Fibroblast of the aortic adventitia (primary cell): Measurements from ENCODE around the gene ABO. TPM values are rescaled to one million over a fixed set of nuclear protein-coding genes. Genes with fewer than 3 reads are reported as not detected.

Experiments
- DNase-seq: peaks from one replicate; pipeline ENCODE4 v3.0.0-alpha.2; 2010; ENCODE audit warnings: low read depth
- H3K4me3 ChIP-seq: 2 replicates; pipeline ENCODE4 v1.5.1; 2011; ENCODE audit warnings: low read depth, mild to moderate bottlenecking, control low read depth, low read length, moderate library complexity
- CTCF ChIP-seq: IDR thresholded peaks from 2 replicates; pipeline ENCODE4 v1.5.1; 2011; ENCODE audit warnings: mild to moderate bottlenecking, low read length, control low read depth, inconsistent platforms; ENCODE audit not compliant: insufficient read depth
- total RNA-seq: library from RNA; depleted of rRNA; stranded (reverse); fragments of >200 nt; gene quantifications from 2 replicates; pipeline ENCODE4 v1.2.3, GENCODE V29; 2012; ENCODE audit warnings: low replicate concordance

ABO gene
- total RNA-seq, 1 donor, result not detected

GRCh38 chr9:133248726-133249295 is 26.2 kb downstream of the ABO start:
- no peak for DNase-seq
- TF ChIP-seq CTCF, result no peak
- no peak overlapping the region for H3K4me3 ChIP-seq

- DNase-seq, result no peak
- H3K4me3 ChIP-seq, result no peak overlapping the region
- no peak for TF ChIP-seq CTCF
Measured at GRCh38 chr9:133247632-133248031, 27.4 kb downstream of the ABO start.

- no peak for DNase-seq
- H3K4me3 ChIP-seq, result no peak overlapping the region
- no peak for TF ChIP-seq CTCF
Measured at GRCh38 chr9:133246991-133247390, 28.0 kb downstream of the ABO start.

GRCh38 chr9:133246562-133246961 is 28.4 kb downstream of the ABO start:
- DNase-seq, result no peak
- TF ChIP-seq CTCF, result no peak
- no peak overlapping the region for H3K4me3 ChIP-seq

GRCh38 chr9:133242991-133243390 is 32.0 kb downstream of the ABO start:
- no peak for DNase-seq
- no peak for TF ChIP-seq CTCF
- no peak overlapping the region for H3K4me3 ChIP-seq

GRCh38 chr9:133242241-133242640 is 32.8 kb downstream of the ABO start:
- TF ChIP-seq CTCF, result no peak
- no peak overlapping the region for H3K4me3 ChIP-seq
- DNase-seq, result no peak

- H3K4me3 ChIP-seq, result no peak overlapping the region
- no peak for TF ChIP-seq CTCF
- no peak for DNase-seq
Measured at GRCh38 chr9:133239533-133240090, 35.4 kb downstream of the ABO start.
